Mesenchymal stem cell (in vitro differentiated cells and primary cell): ENCODE measurements around the gene SLC41A3.

Experiments
- DNase-seq: peaks from one replicate; pipeline ENCODE4 v3.0.0-alpha.2; 2013
- H2AFZ ChIP-seq: one replicate; pipeline ENCODE4 v1.6.1; 2013; ENCODE audit warnings: low read depth, mild to moderate bottlenecking, control low read depth, inconsistent platforms, low read length, moderate library complexity
- H2AK5ac ChIP-seq: 2 replicates; pipeline ENCODE4 v1.6.1; 2013; ENCODE audit warnings: low read length, moderate library complexity, mild to moderate bottlenecking, inconsistent platforms; ENCODE audit not compliant: severe bottlenecking
- H2BK120ac ChIP-seq: one replicate; pipeline ENCODE4 v1.6.1; 2013; ENCODE audit warnings: low read depth, mild to moderate bottlenecking, inconsistent platforms, low read length, moderate library complexity
- H2BK12ac ChIP-seq, 2 experiments: one replicate each; pipeline ENCODE4 v1.6.1; 2013; ENCODE audit warnings: inconsistent platforms in 2 of 2, low read length in 2 of 2, mild to moderate bottlenecking in 2 of 2, moderate library complexity in 2 of 2, control low read depth in 1 of 2
- H2BK15ac ChIP-seq: one replicate; pipeline ENCODE4 v1.6.1; 2013; ENCODE audit warnings: mild to moderate bottlenecking, low read depth, inconsistent platforms; ENCODE audit not compliant: poor library complexity, severe bottlenecking
- H2BK5ac ChIP-seq: 2 replicates; pipeline ENCODE4 v1.6.1; 2013; ENCODE audit warnings: low read depth, mild to moderate bottlenecking, low read length, control low read depth, inconsistent platforms; ENCODE audit not compliant: poor library complexity, severe bottlenecking
- H3K14ac ChIP-seq, 2 experiments: one replicate each; pipeline ENCODE4 v1.6.1; 2013; ENCODE audit warnings: inconsistent platforms in 2 of 2, low read length in 2 of 2, control low read depth in 1 of 2, mild to moderate bottlenecking in 1 of 2, moderate library complexity in 1 of 2
- H3K18ac ChIP-seq, 2 experiments: one replicate each; pipeline ENCODE4 v1.6.1; 2013; ENCODE audit warnings: inconsistent platforms in 2 of 2, low read length in 2 of 2, control low read depth in 1 of 2, low read depth in 1 of 2, mild to moderate bottlenecking in 1 of 2
- H3K23ac ChIP-seq, 2 experiments: one replicate each; pipeline ENCODE4 v1.6.1; 2013; ENCODE audit warnings: inconsistent platforms in 2 of 2, low read length in 2 of 2, mild to moderate bottlenecking in 2 of 2, moderate library complexity in 2 of 2, control low read depth in 1 of 2
- H3K27ac ChIP-seq: 2 replicates; pipeline ENCODE4 v1.5.1; 2013; ENCODE audit warnings: mild to moderate bottlenecking, moderate library complexity, low read length, control low read depth, inconsistent platforms; ENCODE audit not compliant: poor library complexity, severe bottlenecking
- H3K27me3 ChIP-seq, 2 experiments: 2 replicates each; pipeline versions ENCODE4 v1.6.1 to v1.7.0; 2013; ENCODE audit warnings: low read length in 2 of 2, mild to moderate bottlenecking in 2 of 2, moderate library complexity in 2 of 2, control low read depth in 1 of 2, inconsistent platforms in 1 of 2; ENCODE audit not compliant: control insufficient read depth in 1 of 2, insufficient read depth in 1 of 2
- H3K36me3 ChIP-seq, 2 experiments: 2 replicates each; pipeline versions ENCODE4 v1.6.1 to v1.7.0; 2013; ENCODE audit warnings: low read length in 2 of 2, control low read depth in 1 of 2, inconsistent platforms in 1 of 2, low read depth in 1 of 2, mild to moderate bottlenecking in 1 of 2; ENCODE audit not compliant: insufficient read depth in 2 of 2, control insufficient read depth in 1 of 2
- H3K4ac ChIP-seq, 2 experiments: one replicate each; pipeline ENCODE4 v1.6.1; 2013; ENCODE audit warnings: inconsistent platforms in 2 of 2, low read length in 2 of 2, mild to moderate bottlenecking in 2 of 2, moderate library complexity in 2 of 2, control low read depth in 1 of 2, low read depth in 1 of 2
- H3K4me1 ChIP-seq: 2 replicates; pipeline ENCODE4 v1.6.1; 2013; ENCODE audit warnings: low read depth, low read length, control low read depth; ENCODE audit not compliant: control insufficient read depth, insufficient read depth
- H3K4me2 ChIP-seq: 2 replicates; pipeline ENCODE4 v1.6.1; 2013; ENCODE audit warnings: low read length, mild to moderate bottlenecking, inconsistent platforms; ENCODE audit not compliant: poor library complexity, severe bottlenecking
- H3K4me3 ChIP-seq, 2 experiments: 2 replicates each; pipeline versions ENCODE4 v1.5.1 to v1.7.0; 2013; ENCODE audit warnings: low read length in 2 of 2, mild to moderate bottlenecking in 2 of 2, control low read depth in 1 of 2, low read depth in 1 of 2; ENCODE audit not compliant: insufficient read depth in 1 of 2
- H3K79me1 ChIP-seq: replicated peaks from 2 replicates; pipeline ENCODE4 v1.6.1; 2013; ENCODE audit warnings: mild to moderate bottlenecking, control low read depth, low read length, inconsistent platforms; ENCODE audit not compliant: poor library complexity, severe bottlenecking
- H3K9ac ChIP-seq: 2 replicates; pipeline ENCODE4 v1.7.0; 2013; ENCODE audit warnings: mild to moderate bottlenecking, low read length, moderate library complexity
- H3K9me3 ChIP-seq: 2 replicates; pipeline ENCODE4 v1.7.0; 2013; ENCODE audit warnings: mild to moderate bottlenecking, low read length; ENCODE audit not compliant: control insufficient read depth
- H4K8ac ChIP-seq: one replicate; pipeline ENCODE4 v1.6.1; 2013; ENCODE audit warnings: inconsistent platforms, mild to moderate bottlenecking, low read length, moderate library complexity
- H4K91ac ChIP-seq: one replicate; pipeline ENCODE4 v1.6.1; 2013; ENCODE audit warnings: mild to moderate bottlenecking, low read length, inconsistent platforms
- WGBS: methylation state at CpG from one replicate; pipeline ENCODE4 v1.1.7; 2013; ENCODE audit warnings: mixed read lengths; 5-methylcytosine and 5-hydroxymethylcytosine counted together

The SLC41A3 gene

GRCh38 chr3:126013751-126014156 is 70.2 kb downstream of the SLC41A3 start:
- no peaks in the 10 kb centered on the region for H3K27me3 ChIP-seq
- H3K9me3 ChIP-seq, result no peaks in the 10 kb centered on the region
- H2BK120ac ChIP-seq, result no peak overlapping the region
- H2BK15ac ChIP-seq, result no peak overlapping the region
- H3K4me1 ChIP-seq, result peaks cover 12% of the 10 kb centered on the region
- no peak overlapping the region for H2BK12ac ChIP-seq
- no peak overlapping the region for H3K4ac ChIP-seq
- H2BK5ac ChIP-seq, result no peak overlapping the region
- no peak overlapping the region for H3K18ac ChIP-seq
- DNase-seq, result no peak
- no peak overlapping the region for H2AFZ ChIP-seq
- H4K8ac ChIP-seq, result no peak overlapping the region
- H3K27ac ChIP-seq, result no peak overlapping the region
- H3K4me3 ChIP-seq, result no peak overlapping the region
- no peaks in the 10 kb centered on the region for H3K79me1 ChIP-seq
- no peak overlapping the region for H3K4me2 ChIP-seq
- 93% methylated on average over 8 of the region's 8 CpGs for WGBS
- no peak overlapping the region for H3K14ac ChIP-seq
- peaks cover 15 to 25% of the 10 kb centered on the region in 2 experiments for H3K36me3 ChIP-seq
- no peak overlapping the region for H4K91ac ChIP-seq
- H2AK5ac ChIP-seq, result no peak overlapping the region
- H3K23ac ChIP-seq, result no peak overlapping the region
- no peak overlapping the region for H3K9ac ChIP-seq

DNA sequence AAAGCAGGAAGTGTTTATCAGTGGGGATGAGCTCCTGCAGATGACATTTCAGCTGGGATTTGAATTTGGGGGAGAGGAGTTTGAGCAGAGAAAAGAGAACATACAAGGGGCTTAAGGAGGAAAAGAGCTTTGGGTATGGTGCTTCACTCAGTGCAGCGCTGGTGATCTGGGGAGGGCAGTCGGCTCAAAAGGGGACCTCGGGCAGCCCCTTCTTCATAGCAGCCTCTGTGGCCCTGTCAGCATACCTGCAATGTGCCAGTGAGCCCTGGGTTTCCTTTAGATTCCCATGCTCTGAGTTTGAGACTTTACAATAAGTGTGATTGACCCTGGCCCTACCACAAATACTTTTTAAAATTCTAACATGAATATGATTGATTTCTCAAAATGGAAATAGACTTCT is 74.7 kb downstream of the SLC41A3 start:
- no peak overlapping the region for H2BK120ac ChIP-seq
- H3K9ac ChIP-seq, result no peak overlapping the region
- WGBS, result 100% methylated on average over 3 of the region's 3 CpGs
- no peak for DNase-seq
- H3K18ac ChIP-seq, result no peak overlapping the region
- no peak overlapping the region for H3K4me2 ChIP-seq
- H3K27me3 ChIP-seq, result no peaks in the 10 kb centered on the region
- peaks cover 32 to 38% of the 10 kb centered on the region in 2 experiments for H3K36me3 ChIP-seq
- H2BK12ac ChIP-seq, result no peak overlapping the region
- no peak overlapping the region for H3K4ac ChIP-seq
- H2AK5ac ChIP-seq, result no peak overlapping the region
- peaks cover 7% of the 10 kb centered on the region for H3K4me1 ChIP-seq
- no peak overlapping the region for H3K27ac ChIP-seq
- no peak overlapping the region for H4K8ac ChIP-seq
- H2AFZ ChIP-seq, result no peak overlapping the region
- no peak overlapping the region for H2BK15ac ChIP-seq
- H3K4me3 ChIP-seq, result no peak overlapping the region
- H3K14ac ChIP-seq, result no peak overlapping the region
- H2BK5ac ChIP-seq, result no peak overlapping the region
- H3K9me3 ChIP-seq, result no peaks in the 10 kb centered on the region
- no peaks in the 10 kb centered on the region for H3K79me1 ChIP-seq
- no peak overlapping the region for H3K23ac ChIP-seq
- no peak overlapping the region for H4K91ac ChIP-seq

GRCh38 chr3:126008219-126008618 is 75.7 kb downstream of the SLC41A3 start:
- H2BK5ac ChIP-seq, result no peak overlapping the region
- no peaks in the 10 kb centered on the region for H3K27me3 ChIP-seq
- no peak overlapping the region for H3K4me2 ChIP-seq
- no peak overlapping the region for H3K9ac ChIP-seq
- H2BK15ac ChIP-seq, result no peak overlapping the region
- no peaks in the 10 kb centered on the region for H3K4me1 ChIP-seq
- H4K91ac ChIP-seq, result no peak overlapping the region
- H2BK120ac ChIP-seq, result no peak overlapping the region
- H3K27ac ChIP-seq, result no peak overlapping the region
- no peak overlapping the region for H2AK5ac ChIP-seq
- H3K79me1 ChIP-seq, result no peaks in the 10 kb centered on the region
- no peak overlapping the region for H3K4ac ChIP-seq
- no peak overlapping the region for H2BK12ac ChIP-seq
- no peak for DNase-seq
- H4K8ac ChIP-seq, result no peak overlapping the region
- H3K4me3 ChIP-seq, result no peak overlapping the region
- 97% methylated on average over 2 of the region's 3 CpGs for WGBS
- no peak overlapping the region for H3K18ac ChIP-seq
- no peak overlapping the region for H2AFZ ChIP-seq
- peaks cover 32 to 38% of the 10 kb centered on the region in 2 experiments for H3K36me3 ChIP-seq
- peak overlapping the region in 1 of 2 experiments; percentile 22 for H3K14ac ChIP-seq
- no peak overlapping the region for H3K23ac ChIP-seq
- H3K9me3 ChIP-seq, result no peaks in the 10 kb centered on the region

GRCh38 chr3:126005951-126006350 is 78.0 kb downstream of the SLC41A3 start:
- H3K9me3 ChIP-seq, result no peaks in the 10 kb centered on the region
- H3K4ac ChIP-seq, result no peak overlapping the region
- 22% methylated on average over 3 of the region's 3 CpGs for WGBS

More at GRCh38 chr3:126005951-126006350, 78.0 kb downstream of the SLC41A3 start:
- peak; percentile 45 for DNase-seq
- Histone ChIP-seq H2BK5ac (no peak overlapping the region), H2BK120ac (no peak overlapping the region), H3K18ac (no peak overlapping the region), H4K8ac (no peak overlapping the region), H3K4me2 (no peak overlapping the region), H2BK15ac (no peak overlapping the region), H3K4me3 (no peak overlapping the region), H3K9ac (no peak overlapping the region), H4K91ac (no peak overlapping the region), H2BK12ac (no peak overlapping the region), H3K27ac (no peak overlapping the region), H3K36me3 (peaks cover 26 to 32% of the 10 kb centered on the region in 2 experiments), H2AK5ac (no peak overlapping the region), H3K14ac (no peak overlapping the region), H3K79me1 (no peaks in the 10 kb centered on the region), H3K27me3 (no peaks in the 10 kb centered on the region), H2AFZ (no peak overlapping the region), H3K23ac (no peak overlapping the region), H3K4me1 (no peaks in the 10 kb centered on the region)
